ENCODE results near the gene LMBRD1.
"Not testable (repeated sequence)": the region's sequence is repeated elsewhere in the genome, so short reads cannot be mapped to it uniquely, and the experiment has no call there.

The LMBRD1 gene

GRCh38 chr6:69732640-69733039 lies 64.2 kb downstream of the LMBRD1 start:
- DNase-seq, result no peak

GRCh38 chr6:69732045-69732444 lies 64.8 kb downstream of the LMBRD1 start:
- no peak for ATAC-seq
- DNase-seq, result no peak

More at GRCh38 chr6:69732640-69733039, 64.2 kb downstream of the LMBRD1 start:
- ATAC-seq, result no peak

- DNase-seq (no peak), ATAC-seq (no peak)
Measured at GRCh38 chr6:69729870-69730449, 66.8 kb downstream of the LMBRD1 start.

- ATAC-seq (no peak), DNase-seq (no peak)
Measured at GRCh38 chr6:69722683-69723082, 74.1 kb downstream of the LMBRD1 start.

GRCh38 chr6:69719602-69720193 lies 77.1 kb downstream of the LMBRD1 start:
- DNase-seq (no peak), ATAC-seq (no peak)

- DNase-seq (no peak), ATAC-seq (no peak)
Measured at GRCh38 chr6:69706724-69707123, 90.1 kb downstream of the LMBRD1 start.

GRCh38 chr6:69705954-69706353 lies 90.9 kb downstream of the LMBRD1 start:
- DNase-seq (no peak), ATAC-seq (no peak)

GRCh38 chr6:69704916-69705315 lies 91.9 kb downstream of the LMBRD1 start:
- ATAC-seq, result no peak
- no peak for DNase-seq

GRCh38 chr6:69699655-69700054 lies 97.2 kb downstream of the LMBRD1 start:
- ATAC-seq (no peak), DNase-seq (no peak)

- no peak for DNase-seq
- no peak for ATAC-seq
Measured at GRCh38 chr6:69696273-69696672, 100.5 kb downstream of the LMBRD1 start.

- ATAC-seq (no peak), DNase-seq (no peak)
Measured at GRCh38 chr6:69693762-69694161, 103.0 kb downstream of the LMBRD1 start.

GRCh38 chr6:69690986-69691385 lies 105.8 kb downstream of the LMBRD1 start:
- ATAC-seq, result no peak

GRCh38 chr6:69680302-69680701 lies 116.5 kb downstream of the LMBRD1 start:
- DNase-seq (no peak), ATAC-seq (no peak)

More at GRCh38 chr6:69690986-69691385, 105.8 kb downstream of the LMBRD1 start:
- DNase-seq, result no peak

GRCh38 chr6:69673298-69673697 lies 123.5 kb downstream of the LMBRD1 start:
- ATAC-seq (no peak), DNase-seq (no peak)

GRCh38 chr6:69668916-69669315 lies 127.9 kb downstream of the LMBRD1 start:
- no peak for ATAC-seq
- DNase-seq, result no peak

- DNase-seq, ATAC-seq: not testable (repeated sequence)
Measured at GRCh38 chr6:69666779-69667178, 130.0 kb downstream of the LMBRD1 start.

- DNase-seq (no peak), ATAC-seq (no peak)
Measured at GRCh38 chr6:69665437-69665836, 131.4 kb downstream of the LMBRD1 start.

- no peak for ATAC-seq
Measured at GRCh38 chr6:69664551-69664950, 132.3 kb downstream of the LMBRD1 start.

GRCh38 chr6:69663215-69663614 lies 133.6 kb downstream of the LMBRD1 start:
- DNase-seq, result no peak
- ATAC-seq, result no peak

More at GRCh38 chr6:69664551-69664950, 132.3 kb downstream of the LMBRD1 start:
- no peak for DNase-seq

- DNase-seq (no peak), ATAC-seq (no peak)
Measured at GRCh38 chr6:69650703-69651102, 146.1 kb downstream of the LMBRD1 start.

GRCh38 chr6:69647726-69648125 lies 149.1 kb downstream of the LMBRD1 start:
- no peak for DNase-seq
- no peak for ATAC-seq

GRCh38 chr6:69643688-69644087 lies 153.1 kb downstream of the LMBRD1 start:
- DNase-seq, result no peak
- ATAC-seq, result no peak

- ATAC-seq, result no peak
- no peak for DNase-seq
Measured at GRCh38 chr6:69632932-69633331, 163.9 kb downstream of the LMBRD1 start.

Data from stimulated activated naive CD8-positive, alpha-beta T cell treated with anti-CD3 and anti-CD28 coated beads, Interleukin-15, Interleukin-2, amounts not matched to agents 100 U/mL and 50 U/mL, for 24 hours (primary cell).